ENCODE results near the gene SIPA1L3.

The SIPA1L3 gene

DNA sequence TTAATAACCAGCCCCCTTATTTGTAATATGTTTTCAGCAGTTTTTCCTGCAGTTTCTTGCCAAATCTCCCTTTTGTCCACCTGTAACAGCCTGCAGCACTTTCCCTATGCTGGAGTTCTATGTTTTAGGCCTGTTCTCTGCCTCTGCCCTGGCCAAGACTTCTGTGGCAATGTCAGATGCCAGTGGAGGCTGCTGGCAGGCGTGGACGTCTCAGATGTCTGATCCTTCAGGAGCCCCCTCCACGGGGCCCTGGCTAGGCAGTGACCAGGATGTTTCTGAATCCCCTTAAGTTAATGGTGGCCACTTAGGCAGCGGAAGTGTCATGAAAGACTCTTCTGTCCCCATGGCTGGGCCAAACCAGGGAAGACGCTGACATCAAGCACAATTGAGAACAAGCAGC is 40.8 kb downstream of the SIPA1L3 start:
- peak in 5 of 56 donors; percentile 2 to 13 (median 8) for DNase-seq

DNA sequence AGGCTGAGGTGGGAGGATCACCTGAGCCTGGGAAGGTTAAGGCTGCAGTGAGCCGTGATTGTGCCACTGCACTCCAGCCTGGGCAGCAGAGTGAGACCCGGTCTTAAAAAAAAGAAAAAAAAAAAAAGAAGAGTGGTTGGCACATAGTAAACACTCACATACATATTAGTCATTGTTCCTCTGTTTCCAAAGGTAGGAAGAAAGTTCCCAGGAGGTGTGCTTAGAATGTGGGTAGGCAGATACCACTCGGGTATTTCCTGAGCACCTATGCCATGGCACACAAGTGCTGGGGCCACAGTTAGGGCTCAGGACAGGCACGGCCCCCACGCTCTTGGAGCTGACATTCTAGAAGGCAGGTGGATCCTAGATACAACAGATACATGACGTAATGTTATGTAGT is 41.4 kb downstream of the SIPA1L3 start:
- DNase-seq = no peak

DNA sequence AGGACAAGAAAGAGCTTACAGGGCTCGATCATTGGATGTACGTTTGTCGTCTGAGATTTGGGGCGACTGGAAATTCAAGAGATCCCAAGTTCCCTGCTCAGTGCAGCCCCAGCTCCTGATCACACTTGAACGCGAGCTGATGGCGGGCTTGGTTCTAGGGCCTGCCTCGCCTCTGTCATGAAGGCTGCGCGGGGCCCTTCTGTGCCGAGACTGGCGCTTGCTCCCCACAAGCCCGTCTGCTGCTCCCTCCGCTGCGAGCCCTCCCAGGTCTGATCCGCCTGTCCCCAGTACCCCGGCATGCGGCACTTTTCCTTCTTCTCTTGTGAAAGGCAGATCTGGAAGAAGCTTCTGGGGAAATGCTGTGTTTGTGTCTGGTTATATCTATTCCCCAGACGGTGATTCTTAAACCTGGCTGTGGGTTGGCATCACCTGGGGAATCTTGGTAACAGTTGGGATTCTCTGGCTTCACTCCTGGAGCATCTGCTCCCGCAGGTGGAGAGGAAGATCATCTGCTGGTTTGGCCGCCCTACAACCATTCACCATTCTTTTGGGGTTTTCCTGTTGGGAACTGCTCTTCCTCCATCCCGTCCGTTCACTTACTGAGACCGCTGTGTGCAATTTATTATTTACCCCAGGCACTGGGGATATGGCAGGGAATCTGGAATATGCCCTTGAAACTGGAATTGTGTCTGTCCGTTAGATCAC is 43.6 kb downstream of the SIPA1L3 start:
- no peak for DNase-seq

DNA sequence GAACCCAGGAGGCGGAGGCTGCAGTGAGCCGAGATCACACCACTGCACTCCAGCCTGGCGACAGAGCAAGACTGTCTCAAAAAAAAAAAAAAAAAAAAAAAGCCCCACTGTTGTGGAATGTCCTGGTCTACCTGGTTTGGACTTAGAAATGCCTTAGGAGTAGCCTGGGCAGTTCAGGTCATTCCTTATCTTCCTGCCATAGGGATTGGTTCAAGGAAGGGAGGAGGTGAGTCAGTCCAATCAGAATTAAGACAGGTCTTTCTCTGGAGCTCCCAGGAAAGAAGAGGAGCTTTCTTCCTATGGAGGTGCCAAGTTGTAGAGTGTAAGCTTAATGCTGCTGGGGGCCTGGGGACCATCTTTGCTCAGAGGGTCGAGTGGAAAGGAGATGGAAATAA is 44.8 kb downstream of the SIPA1L3 start:
- no peak for DNase-seq

DNA sequence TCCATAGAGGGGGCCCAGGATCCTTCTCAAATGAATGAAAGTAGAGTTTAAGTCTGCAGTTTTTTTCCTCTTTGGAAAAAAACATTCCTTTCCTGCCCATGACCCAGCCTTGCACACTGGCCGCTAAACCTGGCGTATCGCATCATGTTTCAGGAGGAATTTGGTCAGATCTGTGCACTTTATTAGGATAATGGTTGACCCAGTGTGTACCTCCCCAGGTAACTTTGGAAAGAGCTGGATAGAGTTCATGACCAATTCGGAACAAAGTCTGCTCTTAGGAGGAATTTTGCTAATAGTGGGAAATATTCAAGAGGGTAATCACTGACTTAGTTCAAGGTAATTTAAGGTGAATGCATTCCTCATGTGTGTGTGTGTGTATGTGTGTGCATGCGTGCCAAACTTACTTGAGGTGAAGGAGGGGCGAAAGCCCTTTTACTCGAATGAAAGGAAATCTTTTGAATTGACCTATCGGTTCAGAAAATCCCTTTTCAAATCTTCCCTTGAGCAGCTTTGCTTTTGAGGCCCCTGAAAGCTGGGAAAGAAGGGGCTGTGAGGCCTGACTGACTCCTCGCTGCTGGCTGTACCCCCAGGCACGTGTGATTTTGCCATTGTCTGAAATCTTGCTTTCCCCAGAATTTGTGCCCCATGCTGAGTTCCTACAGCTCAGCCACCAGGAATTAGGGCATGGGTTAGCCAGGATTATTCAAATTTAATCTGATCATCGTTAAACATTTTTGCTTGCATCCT is 46.3 kb downstream of the SIPA1L3 start:
- DNase-seq = no peak

DNA sequence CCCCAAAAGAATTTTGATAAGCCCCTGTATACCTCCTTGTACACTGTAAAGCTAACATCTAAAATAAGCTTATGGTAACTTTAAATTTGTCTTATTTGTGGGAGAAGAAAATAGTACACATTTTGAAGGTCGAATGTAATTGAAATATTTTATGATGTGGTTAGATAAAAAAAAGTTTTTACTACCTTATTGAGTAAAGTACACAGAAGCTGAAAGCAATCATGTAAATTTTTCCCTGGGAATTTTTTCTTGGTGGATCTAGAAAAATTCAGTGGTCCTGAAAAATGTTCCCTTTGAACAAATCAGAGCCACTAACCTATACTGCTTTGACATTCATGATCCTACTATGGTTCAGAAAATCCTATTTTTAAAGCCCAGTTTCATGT is 46.9 kb downstream of the SIPA1L3 start:
- no peak for DNase-seq

DNA sequence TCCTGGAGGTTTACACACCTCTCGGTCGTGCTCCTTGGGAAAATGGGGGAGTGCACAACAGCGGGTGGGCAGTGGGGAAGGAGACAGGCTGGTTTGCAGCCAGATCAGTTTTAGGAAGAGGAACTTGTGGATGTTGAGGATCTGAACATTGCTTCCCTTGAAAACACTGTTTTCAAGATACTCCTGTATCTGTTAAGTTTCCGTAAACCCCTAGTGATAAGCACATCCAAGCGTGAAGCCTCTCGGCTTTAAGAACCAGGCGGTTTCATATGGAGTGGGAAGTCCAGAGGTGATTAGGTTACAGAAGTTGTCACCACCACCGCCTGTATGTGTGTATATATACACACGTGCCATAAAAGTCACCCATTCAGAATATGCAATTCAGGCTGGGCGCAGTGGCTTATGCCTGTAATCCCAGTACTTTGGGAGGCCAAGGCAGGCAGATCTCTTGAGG is 47.4 kb downstream of the SIPA1L3 start:
- no peak for DNase-seq

DNA sequence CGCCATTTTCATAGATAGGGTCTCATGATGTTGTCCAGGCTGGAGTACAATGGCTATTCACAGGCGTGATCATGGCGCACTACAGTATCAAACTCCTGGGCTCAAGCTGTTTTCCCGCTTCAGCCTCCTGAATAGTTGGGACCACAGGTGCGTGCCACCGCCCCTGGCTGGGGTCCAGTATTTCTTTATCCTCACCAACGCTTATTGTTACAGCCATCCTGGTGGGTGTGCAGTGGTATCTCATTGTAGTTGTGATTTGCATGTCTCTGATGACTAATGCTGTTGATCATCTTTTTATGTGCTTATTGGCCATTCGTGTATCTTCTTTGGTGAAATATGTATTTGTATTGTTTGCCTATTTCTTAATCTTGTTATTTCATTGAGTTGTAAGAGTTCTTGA is 49.0 kb downstream of the SIPA1L3 start:
- no peak for DNase-seq

DNA sequence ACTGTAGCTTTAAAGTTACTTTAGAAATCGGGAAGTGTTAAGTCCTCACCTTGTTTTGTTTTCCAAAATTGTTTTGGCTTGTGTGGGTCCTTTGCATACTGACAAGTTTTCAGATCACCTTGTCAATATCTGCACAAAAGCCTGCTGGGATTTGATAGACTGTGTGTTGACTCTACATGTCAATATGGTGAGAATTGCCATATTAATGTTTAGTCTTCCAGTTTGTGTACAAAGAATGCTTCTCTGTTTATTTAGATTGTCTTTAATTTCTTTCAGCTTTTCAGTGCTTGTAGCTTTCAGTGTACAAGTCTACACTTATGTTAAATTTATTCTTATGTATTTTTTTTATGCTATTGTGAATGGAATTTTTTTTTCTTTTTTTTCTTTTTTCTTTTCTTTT is 50.2 kb downstream of the SIPA1L3 start:
- no peak for DNase-seq

DNA sequence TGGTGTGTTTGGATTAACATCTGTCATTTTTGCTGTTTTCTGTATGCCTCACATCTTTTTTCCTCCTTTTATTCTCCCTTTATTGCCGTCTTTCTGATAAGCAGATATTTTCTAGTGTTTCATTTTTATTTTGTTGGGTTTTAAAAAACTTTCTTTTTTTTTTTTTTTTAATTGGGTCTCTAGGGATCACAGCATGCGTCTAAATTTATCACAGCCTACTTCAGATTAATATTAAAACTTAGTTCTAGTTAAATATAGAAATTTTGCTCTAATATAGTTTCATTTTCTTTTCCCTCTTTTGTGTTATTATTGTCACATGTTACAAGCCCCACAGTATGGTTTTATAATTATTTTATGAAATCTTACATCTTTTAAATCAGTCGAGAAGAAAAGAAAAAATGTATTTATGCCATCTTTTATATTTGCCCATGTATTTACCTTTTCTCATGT is 52.7 kb downstream of the SIPA1L3 start:
- DNase-seq = no peak

DNA sequence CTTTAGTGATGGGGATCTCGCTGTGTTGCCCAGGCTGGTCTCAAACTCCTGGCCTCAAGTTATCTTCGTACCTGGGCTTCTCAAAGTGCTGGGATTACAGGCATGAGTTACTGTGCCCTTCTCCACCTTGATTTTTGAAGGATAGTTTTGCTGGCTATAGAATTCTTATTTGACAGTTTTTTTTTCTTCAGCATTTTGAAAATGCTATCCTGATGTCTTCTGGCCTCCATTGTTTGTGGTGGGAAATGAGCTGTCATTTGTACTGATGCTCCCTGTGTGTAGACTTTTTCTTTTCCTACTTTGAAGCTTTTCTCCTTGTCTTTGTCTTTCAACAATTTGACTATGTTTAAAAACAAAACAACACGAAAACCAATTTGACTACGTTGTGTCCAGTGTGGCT is 54.2 kb downstream of the SIPA1L3 start:
- DNase-seq = no peak

DNA sequence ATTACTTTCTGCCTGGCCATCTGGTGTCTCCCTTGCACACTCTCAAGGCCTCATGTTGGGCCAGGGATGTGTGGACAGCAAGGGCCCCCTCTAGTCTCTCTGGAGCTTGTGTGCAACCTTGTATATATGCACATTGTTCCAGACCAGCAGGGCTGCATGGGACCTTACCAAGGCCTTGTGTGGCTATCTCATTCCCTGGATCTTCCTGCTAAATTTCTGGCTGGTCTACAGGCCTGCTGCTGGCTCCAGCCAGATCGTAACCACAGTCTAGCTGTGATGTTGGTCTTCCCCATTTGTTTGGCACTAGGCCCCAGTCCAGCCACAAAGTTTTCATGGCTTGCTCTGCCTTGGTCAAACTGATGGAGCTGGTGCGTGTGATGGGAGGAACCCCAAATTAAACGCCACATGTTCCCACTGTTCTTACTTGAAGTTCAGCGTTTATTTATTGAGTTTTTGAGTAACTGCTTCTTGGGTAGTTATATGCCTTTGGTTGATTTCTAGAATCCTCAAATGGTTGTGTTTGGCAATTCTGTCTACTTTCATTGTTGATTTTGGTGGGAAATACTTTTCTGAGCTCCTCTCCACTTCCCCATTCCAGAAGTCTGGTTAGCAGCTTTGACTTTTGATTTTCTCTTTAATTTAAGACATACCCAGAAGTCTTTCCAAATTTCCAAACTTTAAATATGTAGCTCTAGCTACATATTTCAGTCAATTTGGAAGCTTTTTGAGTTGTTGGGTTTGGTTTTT is 56.4 kb downstream of the SIPA1L3 start:
- no peak for DNase-seq

DNA sequence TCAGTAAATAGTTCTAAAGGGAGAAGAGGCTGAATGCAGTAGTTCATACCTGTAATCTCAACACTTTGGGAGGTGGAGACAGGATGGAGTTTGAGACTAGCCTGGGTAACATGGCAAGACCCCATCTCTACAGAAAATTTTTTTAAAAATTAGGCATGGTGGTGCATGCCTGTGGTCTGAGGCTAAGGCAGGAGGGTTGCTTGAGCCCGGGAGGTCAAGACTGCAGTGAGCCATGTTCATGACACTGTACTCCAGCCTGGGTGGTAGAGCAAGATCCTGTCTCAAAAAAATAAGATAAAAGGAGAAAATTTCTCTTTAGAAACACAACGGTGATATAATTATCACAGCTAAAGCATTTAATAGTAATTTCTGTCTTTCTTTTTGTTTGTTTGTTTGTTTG is 57.1 kb downstream of the SIPA1L3 start:
- no peak for DNase-seq

DNA sequence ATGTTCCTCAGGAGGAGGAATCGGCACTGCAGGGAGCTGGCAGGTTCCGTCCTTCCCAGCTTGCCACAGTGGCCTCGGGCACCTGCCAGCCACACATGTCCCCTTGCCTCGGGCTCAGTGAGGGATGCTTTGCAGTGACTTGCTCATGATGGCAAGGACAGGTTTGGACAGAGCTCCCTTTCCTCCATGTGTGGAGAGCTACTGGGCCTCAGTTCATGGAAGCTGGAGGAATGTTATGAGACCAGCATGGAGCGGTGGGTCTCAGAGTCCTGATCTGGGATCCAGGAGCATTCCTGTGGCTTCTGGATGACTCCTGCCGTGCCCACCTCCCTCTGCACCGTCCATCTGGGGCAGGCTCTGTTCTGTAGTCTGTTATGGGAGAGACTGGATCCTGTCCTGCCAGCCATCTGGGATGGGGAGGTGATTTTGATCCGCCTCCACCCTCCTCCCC is 59.2 kb downstream of the SIPA1L3 start:
- DNase-seq = no peak

DNA sequence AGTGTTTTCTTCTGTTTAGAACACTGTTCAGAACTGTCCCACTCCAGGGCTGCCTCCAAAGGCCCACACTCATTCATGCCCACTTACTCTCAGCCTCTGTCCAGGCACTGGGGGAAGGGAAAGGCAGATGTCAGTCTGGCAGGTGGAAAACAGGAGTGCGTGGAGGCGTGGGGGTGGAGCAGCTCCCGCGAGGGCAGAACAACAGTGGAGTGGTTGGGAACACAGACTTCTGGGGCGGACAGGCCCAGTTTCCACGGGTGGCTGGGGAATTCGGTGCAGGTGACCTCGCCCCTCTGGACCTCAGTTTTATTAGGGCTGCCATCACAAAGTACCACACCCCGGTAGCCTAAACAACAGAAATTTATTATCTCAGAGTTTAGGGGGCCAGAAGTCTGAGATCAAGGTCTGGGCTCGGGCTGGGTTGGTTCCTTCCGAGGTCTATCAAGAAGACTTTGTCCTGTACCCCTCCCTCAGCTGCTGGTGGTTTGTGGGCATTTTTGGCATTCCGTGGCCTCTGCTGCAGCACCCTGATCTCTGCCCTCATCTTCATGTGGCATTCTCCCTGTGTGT is 59.7 kb downstream of the SIPA1L3 start:
- DNase-seq = no peak

DNA sequence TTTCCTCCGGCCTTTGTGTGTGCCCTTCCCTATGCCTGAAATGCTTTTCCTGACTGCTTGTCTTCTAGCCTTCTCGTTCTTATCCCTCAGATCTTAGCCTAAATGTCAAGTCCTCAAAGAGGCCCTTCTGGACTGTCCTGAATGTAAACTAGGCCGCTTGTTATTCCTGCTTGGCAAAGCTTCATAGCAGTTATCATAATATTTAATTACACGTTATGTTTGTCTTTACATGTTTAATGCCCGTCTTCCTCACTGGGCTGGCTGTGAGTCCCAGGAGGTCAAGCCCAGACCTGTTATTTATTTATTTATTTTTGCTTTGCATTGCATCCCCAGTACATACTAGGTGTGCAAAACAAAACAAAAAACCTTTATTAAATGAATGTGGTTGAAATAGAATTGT is 62.7 kb downstream of the SIPA1L3 start:
- DNase-seq = no peak

DNA sequence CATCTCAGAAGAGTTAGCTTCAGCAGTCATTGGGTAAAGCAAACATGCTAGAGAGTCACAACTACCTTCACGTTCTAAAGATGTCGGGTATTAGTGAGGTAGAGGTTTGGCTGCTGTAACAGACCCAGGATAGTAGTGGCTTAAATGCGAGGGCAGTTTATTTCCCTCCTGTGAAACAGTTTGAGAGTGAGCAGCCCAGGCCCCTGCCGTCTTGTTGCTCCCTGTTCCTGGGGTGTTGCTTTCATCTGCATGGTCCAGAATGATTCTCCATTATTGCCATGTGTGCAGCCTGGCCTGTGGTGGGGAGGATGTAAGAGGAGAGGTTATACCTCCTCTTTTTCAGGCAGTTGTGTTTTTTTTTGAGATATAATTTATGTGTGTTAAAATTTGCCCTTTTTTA is 63.7 kb downstream of the SIPA1L3 start:
- no peak for DNase-seq

DNA sequence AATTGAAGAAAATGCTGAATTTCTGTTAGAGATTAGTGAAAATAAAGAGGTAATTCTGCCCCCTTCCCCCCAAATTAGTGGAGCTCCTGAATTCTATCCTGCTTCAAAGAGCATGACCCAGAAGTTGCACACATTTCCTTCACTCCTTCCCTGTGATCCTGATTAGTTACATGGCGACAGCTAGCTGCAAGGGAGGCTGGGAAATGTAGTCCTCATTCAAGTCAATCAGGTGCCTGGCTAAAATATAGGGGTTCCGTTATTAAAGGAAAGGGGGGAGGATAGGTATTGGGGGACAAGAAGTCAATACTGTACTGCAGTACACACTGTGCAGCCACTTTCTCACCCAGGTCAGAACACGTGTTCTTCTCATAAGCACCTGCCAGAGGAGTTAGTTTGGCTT is 65.8 kb downstream of the SIPA1L3 start:
- DNase-seq = no peak

DNA sequence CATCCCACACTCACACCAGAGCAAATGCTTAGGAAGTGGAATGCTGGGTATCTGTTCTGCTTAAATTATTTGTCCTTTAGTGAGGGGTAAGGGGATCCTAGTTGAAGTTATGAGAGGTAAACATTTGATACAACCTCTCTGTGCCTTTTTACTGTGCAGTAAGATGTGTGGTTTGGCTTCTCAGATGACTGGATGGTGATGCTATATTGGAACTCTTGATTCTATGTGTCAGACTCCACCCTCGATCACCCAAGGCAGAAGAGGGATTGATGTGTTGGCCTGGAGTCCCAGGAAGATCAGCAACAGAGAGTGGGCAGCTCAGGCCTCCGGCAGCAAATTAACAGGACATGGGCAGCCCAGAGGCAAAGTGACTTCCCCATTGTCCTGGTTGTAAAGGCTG is 66.7 kb downstream of the SIPA1L3 start:
- DNase-seq = no peak

DNA sequence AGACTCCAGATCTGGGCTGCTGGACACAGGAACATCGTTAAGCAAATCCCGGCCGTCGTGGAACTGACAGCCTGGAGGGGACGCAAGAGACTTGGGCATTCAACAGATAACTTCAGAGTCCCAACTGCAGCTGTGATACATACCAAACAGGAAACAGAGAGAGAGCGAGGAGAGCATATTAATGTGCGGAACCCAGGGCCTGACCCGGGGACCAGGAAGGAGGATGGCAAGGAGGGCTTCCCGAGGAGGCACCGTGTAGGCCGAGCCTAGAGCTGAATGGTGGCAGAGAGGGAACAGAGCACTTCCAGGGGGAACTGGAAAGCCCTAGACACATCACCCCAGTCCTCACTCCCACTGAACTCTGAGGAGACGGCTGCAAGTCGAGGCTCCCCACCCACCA is 68.1 kb downstream of the SIPA1L3 start:
- DNase-seq = peak in 12 of 56 donors; percentile 4 to 32 (median 20)

DNA sequence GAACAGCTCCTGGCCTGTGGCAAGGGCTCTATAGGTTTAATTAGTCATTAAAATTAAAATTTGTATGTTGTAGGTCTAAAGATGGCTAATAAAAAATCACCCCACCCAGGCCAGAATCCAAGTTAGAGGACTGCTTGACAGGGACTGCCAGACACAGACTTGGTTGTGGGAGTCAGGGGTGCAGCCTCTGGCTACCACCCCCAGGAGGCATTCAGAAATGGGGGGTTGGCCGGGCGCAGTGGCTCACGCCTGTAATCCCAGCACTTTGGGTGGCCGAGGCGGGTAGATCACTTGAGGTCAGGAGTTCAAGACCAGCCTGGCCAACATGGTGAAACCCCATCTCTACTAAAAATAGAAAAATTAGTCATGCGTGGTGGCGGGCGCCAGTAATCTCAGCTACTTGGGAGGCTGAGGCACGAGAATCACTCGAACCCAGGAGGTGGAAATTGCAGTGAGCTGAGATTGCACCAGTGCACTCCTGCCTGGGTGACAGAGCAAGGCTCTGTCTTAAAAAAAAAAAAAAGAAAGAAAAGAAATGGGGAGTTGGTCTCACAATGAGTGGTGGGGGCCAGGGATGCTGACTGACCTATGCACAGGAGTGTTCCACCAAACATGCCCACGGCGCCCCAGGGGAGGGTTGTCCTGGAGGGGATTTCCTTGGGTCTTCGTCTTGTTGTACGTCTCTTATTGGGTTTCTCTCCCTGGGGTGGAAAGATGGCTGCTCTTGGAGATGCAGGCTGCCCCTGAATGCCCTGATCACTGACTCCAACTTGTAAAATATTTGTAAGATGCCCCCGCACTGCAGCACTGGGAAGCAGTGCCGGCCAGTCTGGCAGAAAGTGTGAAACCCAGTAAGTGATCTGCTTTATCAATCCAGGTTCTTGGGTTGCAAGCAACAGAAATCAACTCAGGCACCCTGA is 68.8 kb downstream of the SIPA1L3 start:
- no peak for DNase-seq

All from nucleus accumbens (tissue), 56 donors.